ENCODE measurements around the gene YES1.

GRCh38 chr18:770583-770961, 41.5 kb downstream of the YES1 start:
- TF ChIP-seq POLR2A (IDR thresholded peaks at IDR 0.05) (no peak), CTCF (IDR thresholded peaks at IDR 0.05) (no peak), EP300 (IDR thresholded peaks at IDR 0.05) (no peak)
